Sigmoid colon (tissue), 7 donors: Measurements from ENCODE around the gene CARMIL1. TPM values are rescaled to one million over a fixed set of nuclear protein-coding genes. Genes with fewer than 3 reads are reported as not detected.
A peak's percentile ranks its signal among the peaks of the same experiment; 100 is the strongest.

ENCODE experiments used
- DNase-seq: peaks from one replicate; pipeline ENCODE4 v3.0.0-alpha.2; 2019
- H3K27ac ChIP-seq, 4 donors: fragments of 200-600 bp; sonication (generic); one replicate each; pipeline ENCODE4 v1.5.1; 2016 to 2019; ENCODE audit warnings: mild to moderate bottlenecking in 1 of 4
- H3K27me3 ChIP-seq, 3 donors: fragments of 200-600 bp; sonication (generic); one replicate each; pipeline ENCODE4 v1.5.1; 2019; ENCODE audit warnings: mild to moderate bottlenecking in 1 of 3
- H3K36me3 ChIP-seq, 4 donors: fragments of 200-600 bp; sonication (generic); one replicate each; pipeline ENCODE4 v1.5.1; 2016 to 2019
- H3K4me1 ChIP-seq, 4 donors: fragments of 200-600 bp; sonication (generic); one replicate each; pipeline ENCODE4 v1.5.1; 2017 to 2019
- H3K4me3 ChIP-seq, 4 donors: fragments of 200-600 bp; sonication (generic); one replicate each; pipeline ENCODE4 v1.5.1; 2017 to 2019; ENCODE audit warnings: mild to moderate bottlenecking in 2 of 4, moderate library complexity in 1 of 4
- H3K9me3 ChIP-seq, 4 donors: fragments of 200-600 bp in 3 of 4; sonication (generic) in 3 of 4; one replicate each; pipeline versions ENCODE4 v1.5.1 to v1.6.1; 2013 to 2019
- CTCF ChIP-seq, 4 experiments: fragments of 450-650 bp in 3 of 4; fragments of 200-600 bp in 1 of 4; IDR thresholded peaks; one replicate each; pipeline ENCODE4 v1.5.1; 2016 to 2019; ENCODE audit warnings: antibody characterized with exemption in 4 of 4, mild to moderate bottlenecking in 3 of 4, moderate library complexity in 2 of 4
- EP300 ChIP-seq, 4 donors: sonication (generic); formaldehyde crosslinking; IDR thresholded peaks; one replicate each; pipeline ENCODE4 v1.6.1; 2017; ENCODE audit warnings: antibody characterized with exemption in 4 of 4
- POLR2A ChIP-seq, 2 donors: fragments of 450-650 bp; IDR thresholded peaks; one replicate each; pipeline ENCODE4 v1.6.1; 2016; ENCODE audit warnings: antibody characterized with exemption in 2 of 2, mild to moderate bottlenecking in 2 of 2, moderate library complexity in 2 of 2
- POLR2AphosphoS5 ChIP-seq, 4 donors: sonication (generic); formaldehyde crosslinking; IDR thresholded peaks; one replicate each; pipeline ENCODE4 v1.6.1; 2017; ENCODE audit warnings: antibody characterized with exemption in 4 of 4
- WGBS, 2 donors: extraction: QIAGEN DNeasy Blood & Tissue Kit; methylation state at CpG; one replicate each; pipeline ENCODE4 v1.1.7; 2013; 5-methylcytosine and 5-hydroxymethylcytosine counted together
- intact Hi-C: fragments of 100-400 bp; cut with DNase I; formaldehyde crosslinking; loops from one replicate; pipeline ENCODE4 v1.15.1; 2023
- polyA plus RNA-seq, 3 donors: library from polyadenylated mRNA; stranded (reverse); fragments of 200-250 nt; gene quantifications; one replicate each; pipeline ENCODE4 v1.2.3, GENCODE V29; 2013
- total RNA-seq, 4 donors: library from RNA; depleted of rRNA; stranded (reverse); fragments of >200 nt; gene quantifications; one replicate each; pipeline ENCODE4 v1.1.0, GENCODE V29; 2016
- donor health status: healthy with polysubstance abuse.
- donor health status: Bipolar disorder and iron deficiency.
- donor health status: healthy.

CARMIL1 gene
- total and polyA plus RNA-seq, 7 donors, result 3.4 to 24.0 (median 8.2) TPM

GRCh38 chr6:25354078-25354932, 75.1 kb downstream of the CARMIL1 start:
- H3K27ac ChIP-seq, result no peak overlapping the region
- no peak for DNase-seq

GRCh38 chr6:25359191-25359861, 80.2 kb downstream of the CARMIL1 start:
- H3K36me3 ChIP-seq, result no peaks in the 10 kb centered on the region
- no peaks in the 10 kb centered on the region for H3K4me1 ChIP-seq
- no peaks in the 10 kb centered on the region for H3K27me3 ChIP-seq
- peak; percentile 76 for DNase-seq
- intact Hi-C loops, result no loop called here
- 49 to 55% methylated on average over 6 of the region's 6 CpGs for WGBS, 2 donors
- H3K9me3 ChIP-seq, result no peaks in the 10 kb centered on the region
- peak overlapping the region in 3 of 4 donors; percentile 4 to 66 (median 43) for H3K27ac ChIP-seq
- TF ChIP-seq POLR2AphosphoS5 (IDR thresholded peaks at IDR 0.05) (peak in 1 of 4 donors; percentile 15), POLR2A (IDR thresholded peaks at IDR 0.05) (no peak)
- no peak overlapping the region for H3K4me3 ChIP-seq

More at GRCh38 chr6:25354078-25354932, 75.1 kb downstream of the CARMIL1 start:
- intact Hi-C loops, result no loop called here
- no peaks in the 10 kb centered on the region for H3K9me3 ChIP-seq
- H3K27me3 ChIP-seq, result no peaks in the 10 kb centered on the region
- H3K4me3 ChIP-seq, result no peak overlapping the region
- H3K36me3 ChIP-seq, result no peaks in the 10 kb centered on the region
- H3K4me1 ChIP-seq, result no peaks in the 10 kb centered on the region
- WGBS, 2 donors, result 87 to 88% methylated on average over 5 of the region's 5 CpGs
- TF ChIP-seq POLR2AphosphoS5 (IDR thresholded peaks at IDR 0.05) (no peak), CTCF (IDR thresholded peaks at IDR 0.05) (no peak), EP300 (IDR thresholded peaks at IDR 0.05) (no peak), POLR2A (IDR thresholded peaks at IDR 0.05) (no peak)

GRCh38 chr6:25359891-25360290, 80.7 kb downstream of the CARMIL1 start:
- 20 to 55% methylated on average over 2 of the region's 2 CpGs for WGBS, 2 donors
- Histone ChIP-seq H3K27me3 (no peaks in the 10 kb centered on the region), H3K4me3 (no peak overlapping the region), H3K36me3 (no peaks in the 10 kb centered on the region), H3K27ac (peak overlapping the region in 1 of 4 donors; percentile 35), H3K4me1 (no peaks in the 10 kb centered on the region), H3K9me3 (no peaks in the 10 kb centered on the region)
- TF ChIP-seq CTCF (IDR thresholded peaks at IDR 0.05), result no peak
- TF ChIP-seq EP300 (IDR thresholded peaks at IDR 0.05), result no peak
- DNase-seq, result no peak
- intact Hi-C loops, result no loop called here

- 57 to 72% methylated on average over 1 of the region's 1 CpG for WGBS, 2 donors
These were observed 81.4 kb downstream of the CARMIL1 start for GRCh38 chr6:25360621-25361020.

More at GRCh38 chr6:25360621-25361020, 81.4 kb downstream of the CARMIL1 start:
- intact Hi-C loops, result no loop called here
- H3K27me3 ChIP-seq, result no peaks in the 10 kb centered on the region
- TF ChIP-seq POLR2A (IDR thresholded peaks at IDR 0.05) (no peak), EP300 (IDR thresholded peaks at IDR 0.05) (no peak), POLR2AphosphoS5 (IDR thresholded peaks at IDR 0.05) (no peak), CTCF (IDR thresholded peaks at IDR 0.05) (no peak)
- DNase-seq, result no peak
- no peaks in the 10 kb centered on the region for H3K36me3 ChIP-seq
- H3K4me1 ChIP-seq, result no peaks in the 10 kb centered on the region
- no peaks in the 10 kb centered on the region for H3K9me3 ChIP-seq
- no peak overlapping the region for H3K27ac ChIP-seq
- H3K4me3 ChIP-seq, result no peak overlapping the region
